PFSK-1 (cell line): ENCODE data around the gene XYLT1.

Experiments
- FOXP2 ChIP-seq: optimal IDR thresholded peaks from 2 replicates; pipeline ENCODE3; 2011; ENCODE audit warnings: borderline replicate concordance, control low read depth, inconsistent platforms; ENCODE audit not compliant: insufficient read depth; ENCODE audit errors: extremely low read length, extremely low read depth
- POLR2AphosphoS5 ChIP-seq: IDR thresholded peaks from 2 replicates; pipeline ENCODE4 v1.6.1; 2012; ENCODE audit warnings: low read depth, mild to moderate bottlenecking, control low read depth, low read length, moderate library complexity
- REST ChIP-seq, 2 experiments: IDR thresholded peaks; 2 replicates each; pipeline versions ENCODE4 v1.6.1 to v1.8.0; 2011 to 2012; ENCODE audit warnings: low read depth in 2 of 2, low read length in 2 of 2, control low read depth in 1 of 2, inconsistent platforms in 1 of 2, mild to moderate bottlenecking in 1 of 2, moderate library complexity in 1 of 2; ENCODE audit not compliant: insufficient read depth in 1 of 2
- SIN3A ChIP-seq: IDR thresholded peaks from 2 replicates; pipeline ENCODE4 v1.6.1; 2012; ENCODE audit warnings: mild to moderate bottlenecking, low read length, moderate library complexity, borderline replicate concordance; ENCODE audit not compliant: insufficient read depth
- TAF1 ChIP-seq: IDR thresholded peaks from 2 replicates; pipeline ENCODE4 v1.6.1; 2012; ENCODE audit warnings: low read length, control low read depth, borderline replicate concordance; ENCODE audit not compliant: insufficient read depth

Gene XYLT1

GRCh38 chr16:17474037-17474436 is 3.3 kb upstream of the XYLT1 start:
- TF ChIP-seq FOXP2 (no peak), REST (IDR thresholded peaks at IDR 0.05; ENCODE audit: insufficient read depth in 1 of 2, low read depth in 2 of 2, low read length in 2 of 2) (no peak), POLR2AphosphoS5 (no peak), TAF1 (no peak), SIN3A (no peak)

GRCh38 chr16:17471719-17472461 is 1.1 kb upstream of the XYLT1 start:
- TF ChIP-seq FOXP2 (no peak), POLR2AphosphoS5 (no peak), TAF1 (no peak), REST (IDR thresholded peaks at IDR 0.05; ENCODE audit: insufficient read depth in 1 of 2, low read depth in 2 of 2, low read length in 2 of 2) (no peak), SIN3A (no peak)

GRCh38 chr16:17470182-17470907 is 415 bp downstream of the XYLT1 start:
- TF ChIP-seq FOXP2 (no peak), SIN3A (no peak), POLR2AphosphoS5 (no peak), TAF1 (no peak), REST (IDR thresholded peaks at IDR 0.05; ENCODE audit: insufficient read depth in 1 of 2, low read depth in 2 of 2, low read length in 2 of 2) (no peak)

GRCh38 chr16:17469741-17470181 is 999 bp downstream of the XYLT1 start:
- TF ChIP-seq REST (IDR thresholded peaks at IDR 0.05; ENCODE audit: insufficient read depth in 1 of 2, low read depth in 2 of 2, low read length in 2 of 2): no peak
- no peak for TF ChIP-seq SIN3A
- TF ChIP-seq FOXP2: no peak
- TF ChIP-seq TAF1: no peak
- TF ChIP-seq POLR2AphosphoS5: no peak
